Fibroblast of lung (primary cell): ENCODE data around the gene PRKAR1B.

Experiments used
- CTCF ChIP-seq, 2 donors: IDR thresholded peaks in 1 of 2; conservative IDR thresholded peaks in 1 of 2; 1 replicate in 1 of 2; 2 replicates in 1 of 2; pipeline ENCODE4 v1.5.1; 2011 to 2012; ENCODE audit warnings: low read length in 2 of 2, control low read depth in 1 of 2, inconsistent platforms in 1 of 2, low read depth in 1 of 2, mild to moderate bottlenecking in 1 of 2
- EZH2 ChIP-seq: IDR thresholded peaks from 2 replicates; pipeline ENCODE4 v1.5.1; 2012; ENCODE audit warnings: low read length, control low read depth, mild to moderate bottlenecking; ENCODE audit errors: missing control alignments

GRCh38 chr7:746155-747061, 19.3 kb upstream of the PRKAR1B start:
- TF ChIP-seq CTCF (conservative IDR thresholded peaks at IDR 0.05 in 1 of 2, IDR thresholded peaks at IDR 0.05 in 1 of 2; ENCODE audit: low read depth in 1 of 2, low read length in 2 of 2) (no peak), EZH2 (no peak)
